Body of pancreas (tissue), 4 donors: Measurements from ENCODE around the gene CD69. TPM values are rescaled to one million over a fixed set of nuclear protein-coding genes. Genes with fewer than 3 reads are reported as not detected.
"Not testable (repeated sequence)": the region's sequence is repeated elsewhere in the genome, so short reads cannot be mapped to it uniquely, and the experiment has no call there.

ENCODE experiments used
- ATAC-seq: fragments of 150-250 bp; one replicate; pipeline ENCODE4 v1.9.1; 2016
- DNase-seq, 4 donors: peaks; one replicate each; pipeline ENCODE4 v3.0.0-alpha.2; 2019
- H3K27ac ChIP-seq, 4 donors: fragments of 200-600 bp; sonication (generic); 1 replicate in 3 of 4; 2 replicates in 1 of 4; pipeline versions ENCODE4 v1.5.1 to v1.6.1; 2016 to 2019; ENCODE audit warnings: mild to moderate bottlenecking in 1 of 4, mixed read lengths in 1 of 4, moderate library complexity in 1 of 4
- H3K27me3 ChIP-seq, 2 donors: fragments of 200-600 bp; sonication (generic); one replicate each; pipeline ENCODE4 v1.6.0; 2016; ENCODE audit warnings: mild to moderate bottlenecking in 1 of 2
- H3K36me3 ChIP-seq, 2 donors: fragments of 200-600 bp; sonication (generic); replicated peaks in 1 of 2; 2 replicates each; pipeline ENCODE4 v1.5.1; 2016; ENCODE audit warnings: low read depth in 2 of 2; ENCODE audit not compliant: insufficient read depth in 1 of 2
- H3K4me1 ChIP-seq: fragments of 200-600 bp; sonication (generic); one replicate; pipeline ENCODE4 v1.6.0; 2016
- H3K4me3 ChIP-seq, 2 donors: fragments of 200-600 bp; sonication (generic); 1 replicate in 1 of 2; 2 replicates in 1 of 2; pipeline ENCODE4 v1.5.1; 2016 to 2019
- H3K9me3 ChIP-seq, 3 donors: fragments of 200-600 bp; sonication (generic); 1 replicate in 2 of 3; 2 replicates in 1 of 3; pipeline ENCODE4 v1.5.1; 2016
- POLR2A ChIP-seq, 3 donors: fragments of 450-650 bp; IDR thresholded peaks; one replicate each; pipeline ENCODE4 v1.6.1; 2016; ENCODE audit warnings: antibody characterized with exemption in 3 of 3, mild to moderate bottlenecking in 2 of 3
- WGBS, 2 donors: methylation state at CpG; one replicate each; pipeline ENCODE4 v1.1.5; 2017; 5-methylcytosine and 5-hydroxymethylcytosine counted together
- intact Hi-C: fragments of 100-400 bp; cut with DNase I; formaldehyde crosslinking; loops from one replicate; pipeline ENCODE4 v1.15.1; 2023
- total RNA-seq, 2 donors: library from RNA; depleted of rRNA; stranded (reverse); fragments of >200 nt; gene quantifications; one replicate each; pipeline ENCODE4 v1.1.0, GENCODE V29; 2016
- TF ChIP-seq, protein P1 (sequence below), 7 experiments: fragments of 450-650 bp in 4 of 7; fragments of 200-600 bp in 3 of 7; sonication (generic) in 3 of 7; IDR thresholded peaks; one replicate each; pipeline ENCODE4 v1.5.1; 2016 to 2019; ENCODE audit warnings: antibody characterized with exemption in 7 of 7

CD69 gene
- total RNA-seq, 2 donors from 2014 or later: 3.1 to 4.0 TPM

DNA sequence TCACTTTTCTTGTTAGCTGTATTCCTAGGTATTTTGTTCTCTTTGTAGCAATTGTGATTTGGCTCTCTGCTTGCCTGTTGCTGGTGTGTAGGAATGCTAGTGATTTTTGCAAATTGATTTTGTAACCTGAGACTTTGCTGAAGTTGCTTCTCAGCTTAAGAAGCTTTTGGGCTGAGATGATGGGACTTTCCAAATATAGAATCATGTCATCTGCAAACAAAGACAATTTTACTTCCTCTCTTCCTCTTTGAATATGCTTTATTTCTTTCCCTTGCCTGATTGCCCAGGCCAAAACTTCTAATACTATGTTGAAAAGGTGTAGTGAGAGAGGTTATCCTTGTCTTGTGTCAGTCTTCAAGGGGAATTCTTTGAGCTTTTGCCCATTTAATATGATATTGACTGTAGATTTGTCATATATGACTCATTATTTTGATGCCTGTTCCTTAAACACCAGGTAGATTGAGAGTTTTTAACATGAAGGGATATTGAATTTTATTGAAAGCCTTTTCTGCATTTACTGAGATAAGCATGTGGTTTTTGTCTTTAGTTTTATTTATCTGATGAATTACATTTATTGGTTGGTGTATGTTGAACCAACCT is 54.5 kb downstream of the CD69 start:
- intact Hi-C loops: loop anchor here (5.0 to 10.0 kb wide), 2 partner anchors 71 to 374 kb away; no protein-coding TSS in a partner anchor
- no peak overlapping the region for H3K4me3 ChIP-seq

DNA sequence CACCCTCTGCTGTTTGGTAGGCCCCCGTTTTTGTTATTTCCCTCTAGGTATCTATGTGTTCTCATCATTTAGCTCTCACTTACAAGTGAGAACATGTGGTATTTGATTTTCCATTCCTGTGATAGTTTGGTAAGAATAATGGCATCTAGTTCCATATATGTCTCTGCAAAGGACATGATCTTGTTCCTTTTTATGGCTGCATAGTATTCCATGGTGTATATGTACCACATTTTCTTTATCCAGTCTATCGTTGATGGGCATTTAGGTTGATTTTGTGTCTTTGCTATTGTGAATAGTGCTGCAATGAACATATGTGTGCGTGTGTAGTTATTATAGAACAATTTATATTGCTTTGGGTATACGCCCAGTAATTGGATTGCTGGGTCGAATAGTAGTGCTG is 56.1 kb downstream of the CD69 start:
- WGBS, 2 donors: 79 to 80% methylated on average over 5 of the region's 5 CpGs
- ATAC-seq, H3K27ac ChIP-seq, DNase-seq, H3K27me3 ChIP-seq, H3K4me1 ChIP-seq, H3K4me3 ChIP-seq, H3K9me3 ChIP-seq, H3K36me3 ChIP-seq: not testable (repeated sequence)
- intact Hi-C loops: loop anchor here (10.0 kb wide), 1 partner anchor 70 kb away; no protein-coding TSS in a partner anchor

More for the DNA sequence above, 54.5 kb downstream of the CD69 start:
- peaks cover 5% of the 10 kb centered on the region for H3K4me1 ChIP-seq
- H3K36me3 ChIP-seq: no peaks in the 10 kb centered on the region
- TF ChIP-seq POLR2A (IDR thresholded peaks at IDR 0.05): no peak
- TF ChIP-seq, protein P1, sequence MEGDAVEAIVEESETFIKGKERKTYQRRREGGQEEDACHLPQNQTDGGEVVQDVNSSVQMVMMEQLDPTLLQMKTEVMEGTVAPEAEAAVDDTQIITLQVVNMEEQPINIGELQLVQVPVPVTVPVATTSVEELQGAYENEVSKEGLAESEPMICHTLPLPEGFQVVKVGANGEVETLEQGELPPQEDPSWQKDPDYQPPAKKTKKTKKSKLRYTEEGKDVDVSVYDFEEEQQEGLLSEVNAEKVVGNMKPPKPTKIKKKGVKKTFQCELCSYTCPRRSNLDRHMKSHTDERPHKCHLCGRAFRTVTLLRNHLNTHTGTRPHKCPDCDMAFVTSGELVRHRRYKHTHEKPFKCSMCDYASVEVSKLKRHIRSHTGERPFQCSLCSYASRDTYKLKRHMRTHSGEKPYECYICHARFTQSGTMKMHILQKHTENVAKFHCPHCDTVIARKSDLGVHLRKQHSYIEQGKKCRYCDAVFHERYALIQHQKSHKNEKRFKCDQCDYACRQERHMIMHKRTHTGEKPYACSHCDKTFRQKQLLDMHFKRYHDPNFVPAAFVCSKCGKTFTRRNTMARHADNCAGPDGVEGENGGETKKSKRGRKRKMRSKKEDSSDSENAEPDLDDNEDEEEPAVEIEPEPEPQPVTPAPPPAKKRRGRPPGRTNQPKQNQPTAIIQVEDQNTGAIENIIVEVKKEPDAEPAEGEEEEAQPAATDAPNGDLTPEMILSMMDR (IDR thresholded peaks at IDR 0.05): no peak
- H3K27ac ChIP-seq: no peak overlapping the region
- H3K9me3 ChIP-seq: no peaks in the 10 kb centered on the region
- ATAC-seq (no peak), DNase-seq (no peak)
- no peaks in the 10 kb centered on the region for H3K27me3 ChIP-seq

Other genes with a start within 250 kb of the CD69 start
- under 1 TPM in 1 of 2 donors, not detected in 1; 0.26 TPM for gene KLRB1, start 153.0 kb downstream of the CD69 start, total RNA-seq
- gene CLEC2D, start 91.2 kb downstream of the CD69 start, total RNA-seq: 1 to 10 TPM; 5.3 to 7.5 TPM
- gene CLECL1, start 27.8 kb downstream of the CD69 start, total RNA-seq: not detected
- not detected for gene KLRF1, start 66.6 kb upstream of the CD69 start, total RNA-seq
- 1 to 10 TPM in 1 of 2 donors, under 1 TPM in 1; 0.66 to 4.2 TPM for gene CLEC2B, start 108.5 kb upstream of the CD69 start, total RNA-seq
- gene KLRF2, start 120.6 kb upstream of the CD69 start, total RNA-seq: not detected
- not detected for gene CLEC2A, start 171.5 kb upstream of the CD69 start, total RNA-seq
- under 1 TPM in 1 of 2 donors, not detected in 1; 0.99 TPM for gene CLEC12A, start 210.5 kb upstream of the CD69 start, total RNA-seq
- gene CLEC1B, start 238.2 kb upstream of the CD69 start, total RNA-seq: not detected
- gene CLEC12B, start 249.7 kb upstream of the CD69 start, total RNA-seq: not detected